HG03066 (cell line): ENCODE results near the gene SLC16A14.
"Not testable (repeated sequence)": the region's sequence is repeated elsewhere in the genome, so short reads cannot be mapped to it uniquely, and the experiment has no call there.

Experiments used
- ATAC-seq: cut with Tn5 transposase; IDR thresholded peaks from one replicate; pipeline ENCODE4 v1.9.1; 2021; ENCODE audit warnings: low read depth; ENCODE audit not compliant: unreplicated experiment

Gene SLC16A14

GRCh38 chr2:230068651-230069055 lies at the start of gene SLC16A14:
SLC16A14 (minus strand) TSS chr2:230068924; CDS start chr2:230059352, 9,572 bp downstream.
- ATAC-seq = peak; percentile 25

GRCh38 chr2:230106771-230107170 lies 38.0 kb upstream of the SLC16A14 start:
- no peak for ATAC-seq

GRCh38 chr2:230101967-230102366 lies 33.2 kb upstream of the SLC16A14 start:
- not testable (repeated sequence) for ATAC-seq

- ATAC-seq = no peak
Measured at GRCh38 chr2:230097841-230098240, 29.1 kb upstream of the SLC16A14 start.

DNA sequence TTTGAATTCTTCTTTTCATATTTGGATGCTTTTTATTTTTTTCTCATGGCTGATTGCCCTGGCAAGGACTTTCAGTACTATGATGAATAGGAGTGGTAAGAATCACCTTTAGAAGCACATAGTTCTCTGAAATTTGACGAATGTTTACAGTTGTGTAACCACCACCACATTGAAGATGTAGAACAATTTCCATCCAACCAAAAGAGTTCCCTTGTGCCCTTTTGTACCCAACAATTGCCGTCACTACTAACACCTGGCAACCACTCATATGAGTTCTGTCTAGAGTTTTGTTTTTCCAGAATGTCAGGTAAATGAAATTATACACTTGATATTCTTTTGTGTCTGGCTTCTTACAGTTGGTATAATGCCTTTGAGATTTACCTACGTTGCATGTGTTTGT lies 28.7 kb upstream of the SLC16A14 start:
- no peak for ATAC-seq

DNA sequence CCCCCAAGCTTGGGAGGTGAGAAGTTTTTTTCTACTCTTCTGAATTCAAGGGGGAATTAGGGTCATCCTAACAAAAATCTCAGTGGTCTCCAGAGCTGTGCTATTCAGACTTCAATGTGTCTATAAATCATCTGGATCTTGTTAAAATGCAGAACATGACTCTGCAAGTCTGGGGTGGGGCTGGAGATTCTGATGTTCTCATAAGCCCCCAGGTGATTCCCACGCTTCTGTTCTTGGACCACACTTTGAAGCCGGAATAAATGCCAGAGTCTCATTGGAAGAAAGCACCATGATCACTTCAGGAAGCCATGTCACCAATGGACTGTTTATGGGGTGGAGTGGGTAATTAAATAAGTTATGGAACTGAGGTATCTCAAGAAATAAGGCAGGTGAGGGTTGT lies 22.2 kb upstream of the SLC16A14 start:
- no peak for ATAC-seq

- no peak for ATAC-seq
Measured at GRCh38 chr2:230085201-230085600, 16.5 kb upstream of the SLC16A14 start.

- ATAC-seq = no peak
Measured at GRCh38 chr2:230077851-230078547, 9.3 kb upstream of the SLC16A14 start.

GRCh38 chr2:230076819-230077218 lies 8.1 kb upstream of the SLC16A14 start:
- ATAC-seq = no peak

DNA sequence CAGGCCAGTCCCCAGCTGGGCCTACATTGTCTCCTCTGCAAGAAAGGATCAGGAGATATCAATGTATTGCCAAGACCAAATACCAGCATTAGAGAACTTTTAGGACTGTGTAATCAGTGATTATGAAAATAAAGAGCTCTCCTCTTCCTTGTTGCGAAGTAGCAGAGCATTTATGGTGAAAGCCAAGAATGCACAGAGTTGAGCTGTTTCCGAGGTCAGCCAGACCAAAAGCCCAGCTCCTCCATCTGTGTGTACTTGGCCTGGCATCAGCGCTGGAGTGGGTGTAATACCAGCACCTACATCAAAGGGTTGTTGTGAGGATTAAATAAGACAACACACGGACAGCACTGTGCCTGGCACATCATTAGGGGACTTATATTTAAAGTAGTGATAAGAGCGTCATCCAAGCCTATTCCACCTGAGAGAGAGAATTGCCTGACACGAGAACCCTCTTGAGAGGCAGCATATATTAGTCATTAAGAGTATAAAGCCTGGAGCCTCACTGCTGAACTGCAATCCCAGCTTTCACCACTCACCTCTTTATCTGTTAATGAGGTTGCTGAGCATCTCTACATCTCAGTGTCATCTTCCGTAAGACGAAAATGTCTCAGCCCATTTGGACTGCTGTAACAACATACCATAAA lies 7.4 kb upstream of the SLC16A14 start:
- ATAC-seq = no peak

GRCh38 chr2:230071421-230071820 lies 2.7 kb upstream of the SLC16A14 start:
- no peak for ATAC-seq

- no peak for ATAC-seq
Measured at GRCh38 chr2:230069402-230069801, 678 bp upstream of the SLC16A14 start.

- ATAC-seq = peak; percentile 35
Measured at GRCh38 chr2:230068016-230068650, 591 bp downstream of the SLC16A14 start.

DNA sequence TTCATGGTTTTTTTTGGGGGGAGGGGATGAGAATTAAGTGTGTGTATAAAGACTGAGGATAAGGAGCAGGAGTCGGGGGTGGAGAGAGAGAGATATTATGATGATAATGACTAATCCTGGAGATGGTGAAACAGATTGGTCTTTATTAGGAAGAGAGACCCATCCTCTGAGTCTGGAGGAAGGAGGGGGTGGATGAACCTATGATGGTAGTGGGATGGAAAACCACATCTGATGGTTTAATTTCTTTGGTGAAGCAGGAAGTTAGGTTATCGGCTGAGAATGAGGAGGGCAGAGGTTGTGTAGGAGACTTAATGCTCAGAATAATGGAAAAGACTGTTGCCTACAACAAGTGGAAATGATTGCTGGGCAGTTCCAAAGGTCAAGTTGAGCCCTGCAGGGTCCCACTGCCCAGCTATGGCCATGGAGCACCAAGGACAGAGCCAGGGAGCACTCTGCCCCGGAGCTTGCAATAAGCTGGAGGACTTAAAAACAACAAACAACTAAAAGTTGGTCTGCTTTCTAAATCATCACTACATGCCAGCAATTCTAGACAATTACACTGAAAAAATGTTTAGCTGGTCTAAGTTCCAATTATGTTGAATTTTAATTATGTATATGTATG lies 7.9 kb downstream of the SLC16A14 start:
- ATAC-seq = no peak

DNA sequence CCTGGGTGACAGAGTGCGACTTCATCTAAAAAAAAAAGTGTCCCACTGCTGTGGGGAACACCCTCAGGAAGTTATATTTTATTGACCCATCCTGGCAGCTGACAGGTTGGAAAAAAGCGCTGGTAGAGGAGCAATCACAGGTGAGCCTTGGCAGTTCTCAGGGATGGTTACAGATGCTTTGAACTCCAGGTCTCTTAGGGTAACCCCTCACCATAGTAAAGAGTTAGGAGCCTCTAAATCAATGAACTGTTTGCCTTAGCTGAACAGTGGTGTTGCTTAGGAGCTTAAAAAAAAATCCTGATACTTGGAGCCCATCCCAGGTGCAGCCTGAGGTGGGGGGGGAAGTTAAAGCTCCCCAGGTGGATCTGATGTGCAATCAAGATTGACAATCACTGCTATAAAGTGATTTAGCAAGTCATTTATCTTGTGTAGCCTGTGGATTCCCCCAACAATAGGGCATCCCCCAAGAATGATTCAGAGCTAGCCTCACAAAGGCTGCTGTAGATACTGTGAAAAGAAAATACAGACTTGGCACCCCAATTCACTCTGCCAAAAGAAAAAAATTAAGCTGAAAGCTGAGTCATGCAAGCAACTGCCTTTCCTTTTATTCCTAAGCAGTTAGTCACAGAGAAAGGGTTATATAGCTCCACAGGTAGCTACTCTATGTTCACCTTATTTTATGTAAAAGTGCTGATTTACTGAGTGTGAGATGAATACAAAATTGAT lies 14.8 kb downstream of the SLC16A14 start:
- ATAC-seq = no peak

DNA sequence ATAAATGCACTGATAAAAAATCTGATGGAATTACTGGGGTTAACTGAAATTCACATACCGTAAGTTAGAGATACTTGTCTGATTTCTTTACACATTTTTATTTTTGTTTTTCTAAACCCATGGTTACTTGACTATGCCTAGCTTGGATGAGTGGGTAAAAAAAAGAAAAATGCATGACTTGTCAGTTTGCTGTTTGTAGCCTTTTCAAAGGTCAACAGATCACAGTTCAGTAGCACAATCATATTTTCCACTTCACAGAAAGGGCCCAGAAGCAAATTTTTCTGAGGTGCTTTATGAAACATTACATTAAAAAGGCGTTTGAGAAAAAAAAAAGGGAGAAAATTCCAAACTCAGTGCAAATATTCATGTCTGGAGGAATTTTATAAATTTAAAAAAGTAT lies 16.4 kb downstream of the SLC16A14 start:
- no peak for ATAC-seq

DNA sequence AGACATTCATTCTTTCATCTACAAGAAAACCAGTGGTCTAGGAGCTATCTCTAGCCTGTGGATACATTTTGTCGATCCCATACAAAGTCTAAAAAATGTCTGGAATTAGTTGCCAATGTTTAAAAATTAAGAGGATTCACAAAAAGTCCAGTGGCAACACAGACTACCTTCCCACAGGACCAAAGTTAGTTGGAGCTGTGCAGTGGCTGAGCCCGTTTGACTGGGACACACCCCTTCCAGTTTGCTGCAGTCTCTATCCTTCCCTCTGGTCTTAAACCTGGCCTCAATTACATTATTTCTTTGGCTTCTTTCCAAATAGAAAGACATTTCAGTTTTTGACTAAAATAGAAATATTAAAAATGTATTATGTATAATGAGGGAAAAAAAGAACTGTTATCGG lies 18.6 kb downstream of the SLC16A14 start:
- ATAC-seq = no peak

DNA sequence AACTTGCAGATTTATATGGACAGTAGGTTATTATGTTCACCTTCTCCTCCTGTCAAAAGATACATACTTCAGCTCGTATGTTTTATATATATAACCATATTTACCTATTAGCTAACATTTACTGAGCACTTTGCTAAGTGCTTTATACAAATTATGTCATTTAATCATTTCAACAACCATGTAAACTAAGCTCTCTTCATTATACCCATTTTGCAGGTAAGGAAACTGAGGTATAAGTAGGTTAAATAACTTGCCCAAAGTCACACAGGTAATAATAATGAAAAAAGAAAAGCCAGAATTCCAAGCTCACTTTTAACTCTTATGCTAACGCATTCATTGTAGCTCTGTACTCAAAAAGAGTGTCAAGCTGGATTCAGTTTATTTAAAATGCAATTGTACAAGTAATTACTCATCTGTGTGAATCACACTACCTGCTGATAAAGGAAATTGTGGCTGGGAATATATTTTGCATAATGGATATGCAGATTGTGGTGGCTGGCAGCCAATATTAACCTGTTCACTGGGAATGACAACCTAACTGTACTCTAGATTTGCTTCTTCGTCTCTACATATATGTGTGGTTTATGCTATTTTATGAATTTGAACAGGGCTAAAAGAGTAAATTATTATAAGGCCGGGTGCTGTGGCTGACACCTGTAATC lies 20.6 kb downstream of the SLC16A14 start:
- ATAC-seq = no peak

DNA sequence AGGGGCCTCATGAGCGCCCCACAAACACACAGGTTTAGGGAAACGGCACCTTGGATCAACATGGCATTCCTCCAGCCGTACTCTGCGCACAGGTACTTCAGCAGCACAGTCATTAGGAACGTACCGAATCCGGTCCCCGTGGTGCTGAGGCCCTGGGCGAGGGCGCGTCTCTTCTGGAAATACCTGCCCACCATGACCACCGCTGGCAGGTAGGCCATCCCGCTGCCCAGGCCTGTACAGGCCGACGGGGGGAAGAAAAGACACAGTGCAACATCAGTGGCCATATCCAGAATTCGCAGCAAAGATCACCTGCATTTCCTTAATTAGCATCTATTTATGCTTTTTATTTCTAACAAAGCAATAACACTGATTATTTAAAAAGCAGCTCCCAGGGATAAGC lies 22.2 kb downstream of the SLC16A14 start:
- ATAC-seq = no peak

GRCh38 chr2:230043461-230043860 lies 25.3 kb downstream of the SLC16A14 start:
- ATAC-seq = no peak
